Spleen (tissue), 11 donors: ENCODE results near the gene SMIM27. TPM values are rescaled to one million over a fixed set of nuclear protein-coding genes. Genes with fewer than 3 reads are reported as not detected.

ENCODE experiments used
- DNase-seq: peaks from one replicate; pipeline ENCODE4 v3.0.0-alpha.2; 2020
- H3K27ac ChIP-seq, 8 donors: fragments of 200-600 bp; sonication (generic) in 7 of 8; 1 replicate in 4 of 8; 2 replicates in 4 of 8; pipeline versions ENCODE4 v1.5.0 to v1.8.0; 2016 to 2021; ENCODE audit warnings: inconsistent platforms in 4 of 8, mild to moderate bottlenecking in 4 of 8, moderate library complexity in 1 of 8
- H3K27me3 ChIP-seq, 7 donors: fragments of 200-600 bp; sonication (generic) in 6 of 7; replicated peaks in 1 of 7; 1 replicate in 4 of 7; 2 replicates in 3 of 7; pipeline versions ENCODE4 v1.5.0 to v1.8.0; 2016 to 2021; ENCODE audit warnings: inconsistent platforms in 3 of 7, mild to moderate bottlenecking in 1 of 7
- H3K36me3 ChIP-seq, 6 donors: fragments of 200-600 bp; sonication (generic) in 5 of 6; 1 replicate in 4 of 6; 2 replicates in 2 of 6; pipeline versions ENCODE4 v1.5.0 to v1.8.0; 2016 to 2021; ENCODE audit warnings: inconsistent platforms in 2 of 6
- H3K4me1 ChIP-seq, 6 donors: fragments of 200-600 bp; sonication (generic) in 5 of 6; 1 replicate in 3 of 6; 2 replicates in 3 of 6; pipeline versions ENCODE4 v1.5.0 to v1.8.0; 2016 to 2021; ENCODE audit warnings: inconsistent platforms in 3 of 6
- H3K4me3 ChIP-seq, 8 donors: fragments of 200-600 bp; sonication (generic) in 7 of 8; 1 replicate in 4 of 8; 2 replicates in 4 of 8; pipeline versions ENCODE4 v1.5.0 to v1.8.0; 2016 to 2021; ENCODE audit warnings: inconsistent platforms in 4 of 8, mild to moderate bottlenecking in 4 of 8, moderate library complexity in 2 of 8
- H3K9me3 ChIP-seq, 8 donors: fragments of 200-600 bp; sonication (generic) in 7 of 8; 1 replicate in 4 of 8; 2 replicates in 4 of 8; pipeline versions ENCODE4 v1.5.0 to v1.8.0; 2016 to 2021; ENCODE audit warnings: inconsistent platforms in 4 of 8
- POLR2A ChIP-seq, 3 donors: fragments of 450-650 bp; IDR thresholded peaks; one replicate each; pipeline ENCODE4 v1.5.1; 2017; ENCODE audit warnings: antibody characterized with exemption in 3 of 3, mild to moderate bottlenecking in 1 of 3
- POLR2AphosphoS5 ChIP-seq, 3 donors: sonication (generic); formaldehyde crosslinking; IDR thresholded peaks; one replicate each; pipeline ENCODE4 v1.5.1; 2017; ENCODE audit warnings: antibody characterized with exemption in 3 of 3
- WGBS, 5 donors: extraction: QIAGEN DNeasy Blood & Tissue Kit in 3 of 5; methylation state at CpG; one replicate each; pipeline versions ENCODE4 v1.1.5 to v1.1.7; 2013 to 2018; 5-methylcytosine and 5-hydroxymethylcytosine counted together
- intact Hi-C: fragments of 100-400 bp; cut with DNase I; formaldehyde crosslinking; loops from one replicate; pipeline ENCODE4 v1.15.0; 2023; ENCODE audit warnings: low total_unique reads
- polyA plus RNA-seq, 3 donors: library from polyadenylated mRNA; stranded (reverse); fragments of 200-250 nt; gene quantifications; one replicate each; pipeline ENCODE4 v1.2.1, GENCODE V29; 2013
- total RNA-seq, 7 donors: library from RNA; depleted of rRNA in 3 of 7; stranded (reverse); fragments of >200 nt in 3 of 7; fragmentation: NEBNext Ultra II Directional in 4 of 7; extraction: Animal tissue kit (Norgen Biotek cat#: 25700) in 4 of 7; gene quantifications; one replicate each; pipeline versions ENCODE4 v1.1.0 to v1.2.1, GENCODE V29; 2016 to 2021
- TF ChIP-seq, protein P1 (sequence below), 11 experiments: fragments of 200-600 bp in 7 of 11; fragments of 450-650 bp in 4 of 11; sonication (generic) in 4 of 11; IDR thresholded peaks in 8 of 11; conservative IDR thresholded peaks in 3 of 11; 1 replicate in 7 of 11; 2 replicates in 4 of 11; pipeline versions ENCODE4 v1.4.0 to v1.8.0; 2016 to 2021; ENCODE audit warnings: antibody characterized with exemption in 11 of 11, inconsistent platforms in 4 of 11, mild to moderate bottlenecking in 1 of 11
- donor health status: healthy with polysubstance abuse.
- donor health status: DM: no; HTN: no; CAD: no; lungs with moderate emphysema.
- donor health status: DM: no; HTN: no; CAD: no.
- donor health status: Bipolar disorder and iron deficiency.
- donor health status: healthy.
- donor health status: DM: no; HTN: no; CAD: no.
- donor health status: DM: yes; HTN: yes; CAD: no.

The SMIM27 gene
- total and polyA plus RNA-seq, 10 donors: 6.6 to 31.7 (median 19.6) TPM

DNA sequence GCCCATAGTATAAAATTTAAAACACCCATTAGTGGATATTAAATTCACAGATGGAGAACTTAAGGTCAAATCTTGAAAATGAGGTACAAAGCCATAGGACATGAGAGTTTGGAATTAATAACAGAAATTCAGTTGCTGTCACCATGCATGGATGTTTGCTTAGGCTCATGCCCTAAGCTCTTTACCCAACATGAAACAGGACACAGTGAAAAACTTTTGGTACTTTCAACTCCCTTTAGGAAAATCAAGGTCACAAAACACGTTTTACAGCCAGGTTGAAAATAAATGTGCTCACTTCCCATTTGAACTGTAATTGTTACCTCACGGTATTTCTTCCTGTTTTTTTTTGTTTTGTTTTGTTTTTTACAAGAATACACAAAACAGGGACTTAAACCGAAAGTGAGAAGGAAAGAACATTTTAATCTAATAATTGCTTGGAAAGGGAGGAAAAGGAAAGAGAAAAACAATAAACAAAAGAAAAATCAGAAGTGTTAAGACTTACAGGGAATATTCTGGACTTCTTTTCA is 6.3 kb downstream of the SMIM27 start:
- Histone ChIP-seq H3K4me1 (peaks cover 0 to 65% (median 28%) of the 10 kb centered on the region in 6 donors), H3K27ac (peak overlapping the region in 7 of 8 donors; percentile 60 to 87 (median 72)), H3K4me3 (peak overlapping the region in 1 of 8 donors; percentile 43), H3K27me3 (no peaks in the 10 kb centered on the region), H3K9me3 (no peaks in the 10 kb centered on the region), H3K36me3 (no peaks in the 10 kb centered on the region)
- no peak for DNase-seq
- WGBS, 5 donors: 18 to 40% (median 35%) methylated on average over 3 of the region's 3 CpGs
- TF ChIP-seq POLR2AphosphoS5 (IDR thresholded peaks at IDR 0.05) (no peak), POLR2A (IDR thresholded peaks at IDR 0.05) (no peak)
- TF ChIP-seq, protein P1, sequence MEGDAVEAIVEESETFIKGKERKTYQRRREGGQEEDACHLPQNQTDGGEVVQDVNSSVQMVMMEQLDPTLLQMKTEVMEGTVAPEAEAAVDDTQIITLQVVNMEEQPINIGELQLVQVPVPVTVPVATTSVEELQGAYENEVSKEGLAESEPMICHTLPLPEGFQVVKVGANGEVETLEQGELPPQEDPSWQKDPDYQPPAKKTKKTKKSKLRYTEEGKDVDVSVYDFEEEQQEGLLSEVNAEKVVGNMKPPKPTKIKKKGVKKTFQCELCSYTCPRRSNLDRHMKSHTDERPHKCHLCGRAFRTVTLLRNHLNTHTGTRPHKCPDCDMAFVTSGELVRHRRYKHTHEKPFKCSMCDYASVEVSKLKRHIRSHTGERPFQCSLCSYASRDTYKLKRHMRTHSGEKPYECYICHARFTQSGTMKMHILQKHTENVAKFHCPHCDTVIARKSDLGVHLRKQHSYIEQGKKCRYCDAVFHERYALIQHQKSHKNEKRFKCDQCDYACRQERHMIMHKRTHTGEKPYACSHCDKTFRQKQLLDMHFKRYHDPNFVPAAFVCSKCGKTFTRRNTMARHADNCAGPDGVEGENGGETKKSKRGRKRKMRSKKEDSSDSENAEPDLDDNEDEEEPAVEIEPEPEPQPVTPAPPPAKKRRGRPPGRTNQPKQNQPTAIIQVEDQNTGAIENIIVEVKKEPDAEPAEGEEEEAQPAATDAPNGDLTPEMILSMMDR (IDR thresholded peaks at IDR 0.05 in 8 of 11, conservative IDR thresholded peaks at IDR 0.05 in 3 of 11): no peak
- intact Hi-C loops: no loop called here

DNA sequence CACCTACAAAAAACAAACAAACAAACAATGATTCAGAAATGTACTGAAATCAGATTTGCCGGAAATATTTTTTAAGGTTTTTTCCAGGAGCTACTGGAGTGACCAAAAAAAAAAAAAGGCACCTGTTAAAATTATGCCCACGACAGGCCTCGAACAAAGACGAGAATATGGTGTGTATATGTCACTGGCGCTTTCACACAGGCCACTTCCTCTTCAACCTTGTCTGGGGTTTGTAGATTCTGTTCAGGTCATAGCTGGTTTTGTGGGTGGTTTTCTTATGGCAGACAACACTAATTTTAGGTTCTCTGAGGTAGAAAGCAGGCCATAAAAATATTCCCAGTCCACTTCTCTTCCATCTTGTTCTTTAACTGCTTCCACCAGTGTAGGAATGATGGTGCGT is 13.8 kb downstream of the SMIM27 start:
- TF ChIP-seq POLR2A (IDR thresholded peaks at IDR 0.05) (no peak), POLR2AphosphoS5 (IDR thresholded peaks at IDR 0.05) (no peak)
- TF ChIP-seq, protein P1 (IDR thresholded peaks at IDR 0.05 in 8 of 11, conservative IDR thresholded peaks at IDR 0.05 in 3 of 11): no peak
- Histone ChIP-seq H3K27ac (no peak overlapping the region), H3K4me3 (no peak overlapping the region), H3K9me3 (no peaks in the 10 kb centered on the region), H3K27me3 (no peaks in the 10 kb centered on the region), H3K36me3 (peaks cover 0 to 68% (median 24%) of the 10 kb centered on the region in 6 donors), H3K4me1 (peaks cover under 1 to 16% (median 7%) of the 10 kb centered on the region in 6 donors)
- intact Hi-C loops: no loop called here
- DNase-seq: no peak
- WGBS, 5 donors: 77 to 85% (median 82%) methylated on average over 6 of the region's 6 CpGs

DNA sequence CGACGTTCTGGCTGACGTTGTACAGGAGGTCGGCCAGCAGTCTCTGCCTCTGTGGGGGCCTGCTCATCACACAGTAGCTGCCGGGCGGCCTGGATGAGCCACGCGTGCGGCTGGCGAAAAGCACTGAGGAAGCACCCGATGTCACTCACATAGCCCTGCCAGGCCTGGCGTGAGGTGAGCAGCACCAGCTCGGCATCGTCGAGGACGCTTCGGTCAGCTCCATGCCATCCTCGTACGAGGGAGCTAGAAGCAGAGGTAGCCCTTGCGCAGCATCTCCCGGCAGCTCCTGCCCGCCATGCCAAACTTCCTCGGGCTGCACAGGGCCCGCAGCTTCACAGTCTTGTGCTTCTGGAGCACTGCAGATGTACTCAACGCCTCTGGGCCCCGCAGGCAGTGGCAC is 14.6 kb downstream of the SMIM27 start:
- intact Hi-C loops: no loop called here
- Histone ChIP-seq H3K9me3 (no peaks in the 10 kb centered on the region), H3K4me1 (peaks cover 9 to 24% (median 15%) of the 10 kb centered on the region in 6 donors), H3K27me3 (no peaks in the 10 kb centered on the region), H3K36me3 (peaks cover 0 to 68% (median 24%) of the 10 kb centered on the region in 6 donors), H3K4me3 (no peak overlapping the region), H3K27ac (no peak overlapping the region)
- DNase-seq: peak; percentile 78
- TF ChIP-seq POLR2AphosphoS5 (IDR thresholded peaks at IDR 0.05): peak in 1 of 3 donors; percentile 42
- TF ChIP-seq, protein P1 (IDR thresholded peaks at IDR 0.05 in 8 of 11, conservative IDR thresholded peaks at IDR 0.05 in 3 of 11): no peak
- no peak for TF ChIP-seq POLR2A (IDR thresholded peaks at IDR 0.05)
- 95 to 99% (median 97%) methylated on average over 22 to 26 of the region's 26 CpGs for WGBS, 5 donors

DNA sequence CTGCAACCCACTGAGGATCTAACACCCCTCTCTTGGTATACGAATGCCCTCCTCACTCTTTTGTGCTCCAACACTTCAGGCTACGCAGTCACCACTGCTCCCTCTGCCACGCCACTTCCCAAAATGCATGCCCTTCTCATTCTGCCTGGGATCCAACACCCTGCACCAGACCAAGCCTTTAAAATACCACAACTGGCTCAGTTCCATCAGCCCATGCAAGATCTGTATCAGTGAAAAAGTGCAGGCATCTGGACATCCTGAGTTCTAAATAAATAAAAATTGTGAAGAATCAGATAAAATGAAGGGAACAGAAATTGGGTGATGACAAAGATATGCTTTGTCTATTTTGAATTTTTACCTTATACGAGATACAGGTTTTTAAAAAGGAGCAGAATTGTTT is 18.1 kb downstream of the SMIM27 start:
- intact Hi-C loops: no loop called here
- no peak for DNase-seq
- H3K27me3 ChIP-seq: no peaks in the 10 kb centered on the region
- H3K4me3 ChIP-seq: no peak overlapping the region
- peaks cover 12 to 42% (median 30%) of the 10 kb centered on the region in 6 donors for H3K4me1 ChIP-seq
- peaks cover 0 to 52% (median 21%) of the 10 kb centered on the region in 6 donors for H3K36me3 ChIP-seq
- TF ChIP-seq POLR2A (IDR thresholded peaks at IDR 0.05) (no peak), POLR2AphosphoS5 (IDR thresholded peaks at IDR 0.05) (no peak)
- TF ChIP-seq, protein P1 (IDR thresholded peaks at IDR 0.05 in 8 of 11, conservative IDR thresholded peaks at IDR 0.05 in 3 of 11): no peak
- WGBS, 5 donors: 82 to 92% (median 89%) methylated on average over 4 of the region's 4 CpGs
- no peak overlapping the region for H3K27ac ChIP-seq
- H3K9me3 ChIP-seq: no peaks in the 10 kb centered on the region
